ENCODE measurements around the gene KRT16.

The KRT16 gene

DNA sequence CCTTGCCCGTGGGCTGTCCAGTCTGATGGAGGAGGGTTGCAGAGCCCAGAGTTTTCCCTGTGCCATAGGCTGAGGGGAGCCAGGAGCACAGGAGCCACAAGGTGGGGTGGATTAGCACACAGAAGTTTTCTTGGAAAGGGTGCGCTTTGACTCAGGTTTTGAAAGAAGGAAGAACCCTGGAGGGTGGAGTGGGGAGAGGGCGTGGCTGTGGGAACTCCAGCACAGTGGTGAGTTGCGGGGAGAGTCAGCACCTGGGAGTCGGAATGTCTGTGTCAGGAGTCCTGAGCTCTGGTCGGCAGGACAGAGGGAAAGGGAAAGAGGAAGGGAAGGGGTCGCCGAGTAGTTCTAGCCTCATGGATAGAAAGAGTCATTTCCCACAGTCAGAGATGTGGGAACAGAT is 17.0 kb downstream of the KRT16 start:
- TF ChIP-seq, protein P1, sequence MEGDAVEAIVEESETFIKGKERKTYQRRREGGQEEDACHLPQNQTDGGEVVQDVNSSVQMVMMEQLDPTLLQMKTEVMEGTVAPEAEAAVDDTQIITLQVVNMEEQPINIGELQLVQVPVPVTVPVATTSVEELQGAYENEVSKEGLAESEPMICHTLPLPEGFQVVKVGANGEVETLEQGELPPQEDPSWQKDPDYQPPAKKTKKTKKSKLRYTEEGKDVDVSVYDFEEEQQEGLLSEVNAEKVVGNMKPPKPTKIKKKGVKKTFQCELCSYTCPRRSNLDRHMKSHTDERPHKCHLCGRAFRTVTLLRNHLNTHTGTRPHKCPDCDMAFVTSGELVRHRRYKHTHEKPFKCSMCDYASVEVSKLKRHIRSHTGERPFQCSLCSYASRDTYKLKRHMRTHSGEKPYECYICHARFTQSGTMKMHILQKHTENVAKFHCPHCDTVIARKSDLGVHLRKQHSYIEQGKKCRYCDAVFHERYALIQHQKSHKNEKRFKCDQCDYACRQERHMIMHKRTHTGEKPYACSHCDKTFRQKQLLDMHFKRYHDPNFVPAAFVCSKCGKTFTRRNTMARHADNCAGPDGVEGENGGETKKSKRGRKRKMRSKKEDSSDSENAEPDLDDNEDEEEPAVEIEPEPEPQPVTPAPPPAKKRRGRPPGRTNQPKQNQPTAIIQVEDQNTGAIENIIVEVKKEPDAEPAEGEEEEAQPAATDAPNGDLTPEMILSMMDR (IDR thresholded peaks at IDR 0.05; ENCODE audit: low read depth, low read length, missing control alignments), result no peak
- DNase-seq (ENCODE audit: low read depth), result no peak
- H3K4me3 ChIP-seq (ENCODE audit: low read depth, low read length), result no peak overlapping the region

DNA sequence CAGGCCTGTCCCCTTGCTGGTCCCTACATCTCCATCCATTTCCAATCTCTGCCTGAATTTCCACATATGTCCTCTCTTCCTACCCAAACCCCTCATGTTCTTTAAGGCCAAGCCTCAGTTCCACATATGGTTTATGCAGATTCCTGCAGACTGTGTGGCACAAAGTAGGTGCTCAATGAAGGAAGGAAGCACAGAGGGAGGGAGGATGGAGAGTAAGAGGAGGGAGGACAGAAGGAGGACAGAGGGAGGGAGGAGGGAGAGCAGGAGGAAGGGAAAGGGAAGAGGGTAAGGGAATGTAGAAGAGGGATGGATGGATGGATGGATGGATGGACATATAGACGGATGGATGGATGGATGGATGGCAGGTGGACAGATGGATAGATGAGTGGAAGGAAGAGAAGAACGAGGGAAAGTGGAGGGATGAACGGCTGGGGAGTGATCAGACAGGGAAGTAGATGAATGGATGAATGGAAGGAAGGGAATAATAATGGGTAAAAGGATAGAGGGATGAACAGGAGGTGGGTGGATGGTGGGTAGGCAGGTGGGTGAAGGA is 18.1 kb downstream of the KRT16 start:
- H3K4me3 ChIP-seq (ENCODE audit: low read depth, low read length), result no peak overlapping the region
- TF ChIP-seq, protein P1 (IDR thresholded peaks at IDR 0.05; ENCODE audit: low read depth, low read length, missing control alignments), result no peak
- no peak for DNase-seq (ENCODE audit: low read depth)

DNA sequence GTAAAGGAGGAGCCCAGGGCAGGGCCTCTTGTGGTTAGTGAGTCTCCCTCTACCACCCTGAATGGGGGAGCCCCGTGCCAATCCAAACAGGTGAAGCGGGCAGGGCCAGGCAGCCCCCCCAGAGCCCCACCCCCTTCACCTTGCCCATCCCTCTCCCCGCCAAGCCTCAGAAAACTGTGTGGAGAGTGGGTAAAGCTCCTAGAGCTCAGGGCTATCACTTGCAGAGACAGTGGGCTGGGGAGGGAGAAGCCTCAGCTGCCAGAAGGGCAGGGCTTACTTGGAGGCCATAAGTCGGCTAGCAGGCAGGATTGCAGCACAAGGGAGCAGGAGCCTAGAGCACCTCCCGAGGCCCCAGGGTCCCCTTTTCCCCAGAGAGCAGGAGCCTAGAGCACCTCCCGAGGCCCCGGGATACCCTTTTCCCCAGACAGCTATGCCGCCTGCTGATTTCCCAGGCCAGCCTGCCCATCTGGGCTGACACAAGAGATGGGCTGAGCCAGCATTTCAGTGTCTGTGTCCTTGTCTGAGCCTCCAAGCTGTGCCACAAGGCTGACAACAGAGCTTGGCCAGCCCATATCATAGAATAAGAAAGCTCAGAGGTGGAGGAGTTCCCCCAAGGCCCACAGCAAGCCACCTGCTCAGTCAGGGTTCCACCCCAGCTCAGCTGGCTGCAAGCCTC is 19.1 kb downstream of the KRT16 start:
- DNase-seq (ENCODE audit: low read depth), result no peak
- TF ChIP-seq, protein P1 (IDR thresholded peaks at IDR 0.05; ENCODE audit: low read depth, low read length, missing control alignments), result no peak
- no peak overlapping the region for H3K4me3 ChIP-seq (ENCODE audit: low read depth, low read length)

DNA sequence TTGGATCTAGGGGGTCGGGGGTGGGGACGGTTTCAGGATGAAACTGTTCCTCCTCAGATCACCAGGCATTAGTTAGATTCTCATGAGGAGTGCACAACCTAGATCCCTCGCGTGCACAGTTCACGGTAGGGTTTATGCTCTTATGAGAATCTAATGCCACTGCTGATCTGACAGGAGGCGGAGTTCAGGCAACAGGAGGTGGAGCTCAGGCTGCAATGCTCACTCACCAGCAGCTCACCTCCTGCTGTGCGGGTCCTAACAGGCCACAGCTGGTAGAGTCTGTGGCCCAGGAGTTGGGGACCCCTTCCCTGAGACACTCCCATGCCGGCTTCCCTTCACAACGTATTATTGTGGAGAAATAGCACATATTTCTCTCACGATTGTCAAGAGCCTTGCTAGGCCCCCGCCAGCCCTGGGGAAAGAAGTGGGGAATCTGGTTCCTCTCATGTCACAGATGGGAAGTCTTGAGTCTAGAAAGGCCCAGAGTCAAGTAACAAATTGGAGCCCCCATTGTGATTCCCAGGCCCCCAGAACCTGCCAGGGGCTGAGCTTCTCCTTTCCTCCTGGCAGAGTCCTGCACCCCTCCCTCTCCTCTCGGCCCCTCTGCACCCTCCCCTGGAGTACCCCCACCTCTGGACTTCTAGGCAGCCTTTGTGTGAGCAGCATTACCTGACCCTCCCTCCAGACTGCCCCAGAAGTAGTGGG is 19.8 kb downstream of the KRT16 start:
- no peak overlapping the region for H3K4me3 ChIP-seq (ENCODE audit: low read depth, low read length)
- DNase-seq (ENCODE audit: low read depth), result no peak
- TF ChIP-seq, protein P1 (IDR thresholded peaks at IDR 0.05; ENCODE audit: low read depth, low read length, missing control alignments), result no peak

DNA sequence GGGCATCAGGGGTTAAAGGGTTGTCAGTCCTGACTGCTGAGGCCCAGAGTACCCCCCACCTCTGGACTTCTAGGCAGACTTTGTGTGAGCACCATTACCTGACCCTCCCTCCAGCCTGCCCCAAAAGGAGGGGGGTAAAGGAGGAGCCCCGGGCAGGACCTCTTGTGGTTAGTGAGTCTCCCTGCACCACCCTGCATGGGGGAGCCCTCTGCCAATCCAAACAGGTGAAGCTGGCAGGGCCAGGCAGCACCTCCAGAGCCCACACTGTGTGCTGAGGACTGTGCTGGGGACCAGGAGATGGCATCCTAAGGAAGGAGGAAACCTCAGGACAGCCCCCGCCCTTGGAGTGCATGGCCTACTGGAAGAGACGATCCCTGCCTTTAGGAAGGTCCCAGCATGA is 23.3 kb downstream of the KRT16 start:
- TF ChIP-seq, protein P1 (IDR thresholded peaks at IDR 0.05; ENCODE audit: low read depth, low read length, missing control alignments), result no peak
- no peak overlapping the region for H3K4me3 ChIP-seq (ENCODE audit: low read depth, low read length)
- no peak for DNase-seq (ENCODE audit: low read depth)

DNA sequence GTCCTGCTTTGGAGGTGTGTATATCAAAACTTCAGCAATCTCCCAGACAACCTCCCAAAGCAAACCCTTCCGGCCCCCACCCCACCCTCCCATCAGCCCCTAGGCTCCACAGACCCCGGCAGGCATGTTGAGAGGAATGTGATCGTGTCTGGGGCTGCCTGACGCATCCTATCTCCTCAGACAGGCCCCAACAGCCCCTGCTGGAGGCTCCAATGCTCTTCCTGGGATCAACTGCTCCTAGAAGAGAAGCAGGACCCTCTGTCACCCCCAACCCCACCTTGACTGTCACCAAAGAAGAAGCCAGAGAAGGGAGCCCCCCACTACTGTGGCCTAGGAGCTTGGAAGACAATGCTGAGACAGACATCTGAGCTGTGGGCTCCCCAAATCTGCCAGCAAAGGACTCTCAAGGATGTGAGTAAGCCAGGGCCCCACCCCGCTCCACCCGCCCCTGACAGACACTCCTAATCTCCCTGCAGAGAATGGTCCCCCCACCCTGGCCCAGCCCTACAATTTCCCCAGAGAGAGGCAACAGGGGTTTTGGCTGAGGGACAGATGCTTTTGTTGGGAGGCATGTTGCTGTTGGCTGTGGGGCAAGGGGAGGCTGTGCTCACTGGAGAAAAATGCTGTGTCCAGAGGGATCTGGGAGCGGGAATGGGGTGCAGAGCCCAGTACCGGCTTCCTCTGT is 24.3 kb downstream of the KRT16 start:
- TF ChIP-seq, protein P1 (IDR thresholded peaks at IDR 0.05; ENCODE audit: low read depth, low read length, missing control alignments), result no peak
- DNase-seq (ENCODE audit: low read depth), result no peak
- H3K4me3 ChIP-seq (ENCODE audit: low read depth, low read length), result no peak overlapping the region
